ENCODE results near the gene CD82. TPM values are rescaled to one million over a fixed set of nuclear protein-coding genes. Genes with fewer than 3 reads are reported as not detected.

Gene CD82
- polyA plus RNA-seq, 1 donor from 2014 or later: 0.84 TPM

DNA sequence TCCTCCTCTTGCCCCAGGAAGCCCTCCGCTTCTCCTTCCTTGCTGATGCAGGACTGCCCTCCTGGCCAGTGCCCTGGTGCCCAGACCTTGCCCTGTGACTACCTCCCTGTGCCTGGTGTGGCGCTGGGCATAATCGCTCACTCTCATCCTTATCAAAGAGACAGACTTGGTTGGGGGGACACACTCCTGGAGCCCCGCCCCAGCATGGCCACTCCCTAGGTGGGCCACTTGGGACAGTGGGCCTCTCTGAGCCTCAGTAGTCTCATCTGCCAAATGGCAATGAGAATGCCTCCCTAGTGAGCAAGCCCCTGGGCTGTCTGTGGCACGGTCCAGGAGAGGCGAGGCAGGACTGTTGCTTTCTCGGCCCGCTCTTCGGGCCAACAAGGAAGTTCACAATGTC lies 88.6 kb downstream of the CD82 start:
- TF ChIP-seq, protein P1, sequence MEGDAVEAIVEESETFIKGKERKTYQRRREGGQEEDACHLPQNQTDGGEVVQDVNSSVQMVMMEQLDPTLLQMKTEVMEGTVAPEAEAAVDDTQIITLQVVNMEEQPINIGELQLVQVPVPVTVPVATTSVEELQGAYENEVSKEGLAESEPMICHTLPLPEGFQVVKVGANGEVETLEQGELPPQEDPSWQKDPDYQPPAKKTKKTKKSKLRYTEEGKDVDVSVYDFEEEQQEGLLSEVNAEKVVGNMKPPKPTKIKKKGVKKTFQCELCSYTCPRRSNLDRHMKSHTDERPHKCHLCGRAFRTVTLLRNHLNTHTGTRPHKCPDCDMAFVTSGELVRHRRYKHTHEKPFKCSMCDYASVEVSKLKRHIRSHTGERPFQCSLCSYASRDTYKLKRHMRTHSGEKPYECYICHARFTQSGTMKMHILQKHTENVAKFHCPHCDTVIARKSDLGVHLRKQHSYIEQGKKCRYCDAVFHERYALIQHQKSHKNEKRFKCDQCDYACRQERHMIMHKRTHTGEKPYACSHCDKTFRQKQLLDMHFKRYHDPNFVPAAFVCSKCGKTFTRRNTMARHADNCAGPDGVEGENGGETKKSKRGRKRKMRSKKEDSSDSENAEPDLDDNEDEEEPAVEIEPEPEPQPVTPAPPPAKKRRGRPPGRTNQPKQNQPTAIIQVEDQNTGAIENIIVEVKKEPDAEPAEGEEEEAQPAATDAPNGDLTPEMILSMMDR (IDR thresholded peaks at IDR 0.05; ENCODE audit: poor library complexity, severe bottlenecking): no peak
- no peak for TF ChIP-seq MXI1 (conservative IDR thresholded peaks at IDR 0.05; ENCODE audit: poor library complexity, severe bottlenecking)
- no peak for TF ChIP-seq EZH2 (IDR thresholded peaks at IDR 0.05; ENCODE audit: borderline replicate concordance, insufficient read depth, low read length, poor library complexity, severe bottlenecking)
- TF ChIP-seq, protein P2, sequence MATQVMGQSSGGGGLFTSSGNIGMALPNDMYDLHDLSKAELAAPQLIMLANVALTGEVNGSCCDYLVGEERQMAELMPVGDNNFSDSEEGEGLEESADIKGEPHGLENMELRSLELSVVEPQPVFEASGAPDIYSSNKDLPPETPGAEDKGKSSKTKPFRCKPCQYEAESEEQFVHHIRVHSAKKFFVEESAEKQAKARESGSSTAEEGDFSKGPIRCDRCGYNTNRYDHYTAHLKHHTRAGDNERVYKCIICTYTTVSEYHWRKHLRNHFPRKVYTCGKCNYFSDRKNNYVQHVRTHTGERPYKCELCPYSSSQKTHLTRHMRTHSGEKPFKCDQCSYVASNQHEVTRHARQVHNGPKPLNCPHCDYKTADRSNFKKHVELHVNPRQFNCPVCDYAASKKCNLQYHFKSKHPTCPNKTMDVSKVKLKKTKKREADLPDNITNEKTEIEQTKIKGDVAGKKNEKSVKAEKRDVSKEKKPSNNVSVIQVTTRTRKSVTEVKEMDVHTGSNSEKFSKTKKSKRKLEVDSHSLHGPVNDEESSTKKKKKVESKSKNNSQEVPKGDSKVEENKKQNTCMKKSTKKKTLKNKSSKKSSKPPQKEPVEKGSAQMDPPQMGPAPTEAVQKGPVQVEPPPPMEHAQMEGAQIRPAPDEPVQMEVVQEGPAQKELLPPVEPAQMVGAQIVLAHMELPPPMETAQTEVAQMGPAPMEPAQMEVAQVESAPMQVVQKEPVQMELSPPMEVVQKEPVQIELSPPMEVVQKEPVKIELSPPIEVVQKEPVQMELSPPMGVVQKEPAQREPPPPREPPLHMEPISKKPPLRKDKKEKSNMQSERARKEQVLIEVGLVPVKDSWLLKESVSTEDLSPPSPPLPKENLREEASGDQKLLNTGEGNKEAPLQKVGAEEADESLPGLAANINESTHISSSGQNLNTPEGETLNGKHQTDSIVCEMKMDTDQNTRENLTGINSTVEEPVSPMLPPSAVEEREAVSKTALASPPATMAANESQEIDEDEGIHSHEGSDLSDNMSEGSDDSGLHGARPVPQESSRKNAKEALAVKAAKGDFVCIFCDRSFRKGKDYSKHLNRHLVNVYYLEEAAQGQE (IDR thresholded peaks at IDR 0.05; ENCODE audit: borderline replicate concordance): no peak
- no peak for TF ChIP-seq RAD21 (conservative IDR thresholded peaks at IDR 0.05)
- TF ChIP-seq TAF1 (IDR thresholded peaks at IDR 0.05; ENCODE audit: low read depth): no peak
- H2AFZ ChIP-seq (ENCODE audit: low read depth, low read length): no peak overlapping the region
- no peaks in the 10 kb centered on the region for H3K9me2 ChIP-seq (ENCODE audit: insufficient read depth, low read length)
- H3K9me3 ChIP-seq (ENCODE audit: low read length): no peaks in the 10 kb centered on the region
- H4K20me1 ChIP-seq (ENCODE audit: insufficient read depth): no peaks in the 10 kb centered on the region
- no peaks in the 10 kb centered on the region for H3K36me3 ChIP-seq (ENCODE audit: insufficient read depth, low read length)
- no peak overlapping the region for H3K27ac ChIP-seq (ENCODE audit: low read length)
- H3K9ac ChIP-seq (ENCODE audit: low read length): no peak overlapping the region
- H3K4me2 ChIP-seq (ENCODE audit: low read length): no peak overlapping the region
- H3F3A ChIP-seq (ENCODE audit: insufficient read depth, low read length, poor library complexity, severe bottlenecking): no peaks in the 10 kb centered on the region
- H3K79me2 ChIP-seq (replicated peaks; ENCODE audit: insufficient read depth, low read length): no peaks in the 10 kb centered on the region
- no peaks in the 10 kb centered on the region for H3K27me3 ChIP-seq (ENCODE audit: insufficient read depth, low read depth, low read length)
- no peak overlapping the region for H3K4me3 ChIP-seq (ENCODE audit: low read length)

- Histone ChIP-seq H3K27me3 (ENCODE audit: insufficient read depth, low read depth, low read length) (no peaks in the 10 kb centered on the region), H3K4me3 (ENCODE audit: low read length) (no peak overlapping the region), H3K27ac (ENCODE audit: low read length) (no peak overlapping the region), H2AFZ (ENCODE audit: low read depth, low read length) (no peak overlapping the region), H3K4me2 (ENCODE audit: low read length) (no peak overlapping the region), H3K79me2 (replicated peaks; ENCODE audit: insufficient read depth, low read length) (no peaks in the 10 kb centered on the region), H4K20me1 (ENCODE audit: insufficient read depth) (no peaks in the 10 kb centered on the region), H3F3A (ENCODE audit: insufficient read depth, low read length, poor library complexity, severe bottlenecking) (no peaks in the 10 kb centered on the region), H3K9me3 (ENCODE audit: low read length) (no peaks in the 10 kb centered on the region), H3K36me3 (ENCODE audit: insufficient read depth, low read length) (no peaks in the 10 kb centered on the region), H3K9me2 (ENCODE audit: insufficient read depth, low read length) (no peaks in the 10 kb centered on the region), H3K9ac (ENCODE audit: low read length) (no peak overlapping the region)
- TF ChIP-seq POLR2AphosphoS5 (IDR thresholded peaks at IDR 0.05) (no peak), RAD21 (conservative IDR thresholded peaks at IDR 0.05) (no peak), EZH2 (IDR thresholded peaks at IDR 0.05; ENCODE audit: borderline replicate concordance, insufficient read depth, low read length, poor library complexity, severe bottlenecking) (no peak), TAF1 (IDR thresholded peaks at IDR 0.05; ENCODE audit: low read depth) (no peak), SMC3 (conservative IDR thresholded peaks at IDR 0.05; ENCODE audit: poor library complexity) (no peak), EP300 (conservative IDR thresholded peaks at IDR 0.05; ENCODE audit: poor library complexity, severe bottlenecking) (no peak), MXI1 (conservative IDR thresholded peaks at IDR 0.05; ENCODE audit: poor library complexity, severe bottlenecking) (no peak)
- TF ChIP-seq, protein P1 (IDR thresholded peaks at IDR 0.05; ENCODE audit: poor library complexity, severe bottlenecking): no peak
- TF ChIP-seq, protein P2 (IDR thresholded peaks at IDR 0.05; ENCODE audit: borderline replicate concordance): no peak
Measured at GRCh38 chr11:44654596-44654995, 89.1 kb downstream of the CD82 start.

All from neural cell (in vitro differentiated cells).